ENCODE results near the gene PPARG.

- TF ChIP-seq POLR2A (IDR thresholded peaks at IDR 0.05; ENCODE audit: control extremely low read depth in 1 of 2, low read depth in 2 of 2, low read length in 2 of 2) (no peak), CTCF (IDR thresholded peaks at IDR 0.05; ENCODE audit: control extremely low read depth in 1 of 3, insufficient read depth in 1 of 3, low read depth in 1 of 3, low read length in 3 of 3) (no peak), SIN3A (conservative IDR thresholded peaks at IDR 0.05 in 1 of 2, IDR thresholded peaks at IDR 0.05 in 1 of 2; ENCODE audit: low read depth in 1 of 2, low read length in 2 of 2) (no peak), CBX5 (IDR thresholded peaks at IDR 0.05; ENCODE audit: low read depth, low read length) (no peak), MAX (IDR thresholded peaks at IDR 0.05) (no peak), SAP30 (IDR thresholded peaks at IDR 0.05; ENCODE audit: insufficient read depth, insufficient replicate concordance, low read length) (no peak), RFX5 (IDR thresholded peaks at IDR 0.05; ENCODE audit: borderline replicate concordance, low read depth, low read length) (no peak), EP300 (IDR thresholded peaks at IDR 0.05; ENCODE audit: borderline replicate concordance in 1 of 2, low read depth in 2 of 2, low read length in 2 of 2) (no peak), EZH2 (IDR thresholded peaks at IDR 0.05; ENCODE audit: low read depth, low read length, severe bottlenecking) (no peak), POLR2AphosphoS5 (IDR thresholded peaks at IDR 0.05; ENCODE audit: low read depth, low read length) (no peak), CBX8 (IDR thresholded peaks at IDR 0.05; ENCODE audit: borderline replicate concordance, low read depth, low read length) (no peak), MAFK (IDR thresholded peaks at IDR 0.05; ENCODE audit: low read depth, low read length) (no peak), JUND (IDR thresholded peaks at IDR 0.05; ENCODE audit: low read length) (no peak)
Observed at GRCh38 chr3:12286504-12286903, 2.4 kb upstream of the PPARG start.
